ENCODE data around the gene KDM6A. TPM values are rescaled to one million over a fixed set of nuclear protein-coding genes. Genes with fewer than 3 reads are reported as not detected.

Gene KDM6A
- polyA plus RNA-seq, 1 donor (not counting 4 experiments of a cell fraction or from before 2014, with no cell fraction given) = 64.2 TPM

DNA sequence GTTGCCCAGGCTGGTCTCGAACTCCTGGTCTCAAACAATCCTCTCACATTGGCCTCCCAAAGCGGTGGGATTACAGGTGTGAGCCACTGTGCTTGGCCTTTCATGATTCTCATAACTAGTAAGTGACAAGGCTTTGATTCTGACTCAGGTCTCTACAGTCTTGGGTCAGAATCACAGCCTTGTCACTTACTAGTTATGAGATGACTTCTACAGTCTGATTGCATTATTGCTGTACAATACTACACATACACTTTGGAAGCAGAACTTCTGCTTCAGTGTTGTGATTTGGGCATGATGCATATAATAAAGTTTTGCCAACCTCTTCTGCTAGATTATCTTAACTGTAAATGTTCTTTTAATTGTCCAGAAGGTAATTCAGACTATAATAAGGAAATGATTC, 123.3 kb downstream of the KDM6A start:
- peaks cover 2% of the 10 kb centered on the region for H3K4me1 ChIP-seq (ENCODE audit: control insufficient read depth, extremely low read depth, insufficient read depth, low read length)
- dilution Hi-C loops (cut with MboI; ENCODE audit: extremely low pct_ligation_motif_present, low sequenced_read_pairs) = no loop called here
- DNase-seq (ENCODE audit: low read depth, low spot score) (no peak), FAIRE-seq (peak; percentile 26)
- no peaks in the 10 kb centered on the region for H4K20me1 ChIP-seq (ENCODE audit: control insufficient read depth, extremely low read depth, insufficient read depth, low read length)
- TF ChIP-seq EZH2 (IDR thresholded peaks at IDR 0.05; ENCODE audit: low read length) = no peak
- TF ChIP-seq, protein P1, sequence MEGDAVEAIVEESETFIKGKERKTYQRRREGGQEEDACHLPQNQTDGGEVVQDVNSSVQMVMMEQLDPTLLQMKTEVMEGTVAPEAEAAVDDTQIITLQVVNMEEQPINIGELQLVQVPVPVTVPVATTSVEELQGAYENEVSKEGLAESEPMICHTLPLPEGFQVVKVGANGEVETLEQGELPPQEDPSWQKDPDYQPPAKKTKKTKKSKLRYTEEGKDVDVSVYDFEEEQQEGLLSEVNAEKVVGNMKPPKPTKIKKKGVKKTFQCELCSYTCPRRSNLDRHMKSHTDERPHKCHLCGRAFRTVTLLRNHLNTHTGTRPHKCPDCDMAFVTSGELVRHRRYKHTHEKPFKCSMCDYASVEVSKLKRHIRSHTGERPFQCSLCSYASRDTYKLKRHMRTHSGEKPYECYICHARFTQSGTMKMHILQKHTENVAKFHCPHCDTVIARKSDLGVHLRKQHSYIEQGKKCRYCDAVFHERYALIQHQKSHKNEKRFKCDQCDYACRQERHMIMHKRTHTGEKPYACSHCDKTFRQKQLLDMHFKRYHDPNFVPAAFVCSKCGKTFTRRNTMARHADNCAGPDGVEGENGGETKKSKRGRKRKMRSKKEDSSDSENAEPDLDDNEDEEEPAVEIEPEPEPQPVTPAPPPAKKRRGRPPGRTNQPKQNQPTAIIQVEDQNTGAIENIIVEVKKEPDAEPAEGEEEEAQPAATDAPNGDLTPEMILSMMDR (optimal IDR thresholded peaks at IDR 0.05 in 1 of 3, IDR thresholded peaks at IDR 0.05 in 1 of 3, conservative IDR thresholded peaks at IDR 0.05 in 1 of 3; ENCODE audit: extremely low read depth in 1 of 3, insufficient read depth in 2 of 3, low read length in 3 of 3) = no peak
- peaks cover 77% of the 10 kb centered on the region for H3K79me2 ChIP-seq (ENCODE audit: control insufficient read depth, insufficient read depth, low read length)
- H2AFZ ChIP-seq (ENCODE audit: control insufficient read depth, low read length) = no peak overlapping the region
- H3K27me3 ChIP-seq (ENCODE audit: control insufficient read depth, extremely low read depth, insufficient read depth, low read length) = no peaks in the 10 kb centered on the region
- H3K9me1 ChIP-seq (ENCODE audit: control insufficient read depth, extremely low read depth, insufficient read depth, low read length) = no peaks in the 10 kb centered on the region
- no peak overlapping the region for H3K4me3 ChIP-seq (ENCODE audit: control insufficient read depth in 2 of 3, extremely low read depth in 1 of 3, insufficient read depth in 2 of 3, low read depth in 1 of 3, low read length in 3 of 3)
- no peak overlapping the region for H3K9ac ChIP-seq (ENCODE audit: control insufficient read depth, extremely low read depth, insufficient read depth, low read length)
- H3K36me3 ChIP-seq (ENCODE audit: control insufficient read depth in 2 of 2, extremely low read depth in 1 of 2, insufficient read depth in 2 of 2, low read length in 2 of 2) = peaks cover 2 to 5% of the 10 kb centered on the region in 2 experiments
- H3K4me2 ChIP-seq (ENCODE audit: control insufficient read depth, extremely low read depth, insufficient read depth, low read depth, low read length) = no peak overlapping the region
- no peaks in the 10 kb centered on the region for H3K9me3 ChIP-seq (ENCODE audit: control insufficient read depth, low read depth, low read length)
- no peak overlapping the region for H3K27ac ChIP-seq (ENCODE audit: control insufficient read depth, insufficient read depth, low read length)

DNA sequence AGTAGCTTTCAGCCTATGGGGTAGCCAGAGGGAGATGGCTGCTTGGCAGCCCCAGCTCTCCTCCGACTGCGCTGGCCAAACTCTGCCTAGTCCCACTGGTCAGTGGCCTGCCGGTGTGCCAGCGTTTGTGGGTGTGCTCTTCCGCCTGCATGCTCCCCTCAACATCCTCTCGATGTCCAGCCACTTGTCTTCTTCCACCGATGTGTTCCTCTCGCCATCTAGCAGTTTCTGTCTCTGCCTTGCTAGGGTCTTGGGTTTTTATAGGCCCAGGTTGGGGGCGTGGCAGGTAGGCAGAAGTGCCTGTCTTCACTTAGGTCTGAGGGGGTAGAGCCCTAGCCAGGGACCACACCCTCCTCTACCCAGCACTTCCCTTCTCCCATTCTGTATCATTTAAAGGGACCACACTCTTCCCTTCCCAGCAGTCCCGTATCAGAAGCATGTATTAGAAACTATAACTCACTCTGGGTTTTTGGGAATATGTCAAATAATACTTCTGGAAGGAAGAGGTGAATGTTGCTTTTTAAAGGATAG, 124.4 kb downstream of the KDM6A start:
- TF ChIP-seq EZH2 (IDR thresholded peaks at IDR 0.05; ENCODE audit: low read length) = no peak
- TF ChIP-seq, protein P1 (optimal IDR thresholded peaks at IDR 0.05 in 1 of 3, IDR thresholded peaks at IDR 0.05 in 1 of 3, conservative IDR thresholded peaks at IDR 0.05 in 1 of 3; ENCODE audit: extremely low read depth in 1 of 3, insufficient read depth in 2 of 3, low read length in 3 of 3) = no peak
- FAIRE-seq (no peak), DNase-seq (ENCODE audit: low read depth, low spot score) (no peak)
- dilution Hi-C loops (cut with MboI; ENCODE audit: extremely low pct_ligation_motif_present, low sequenced_read_pairs) = no loop called here
- H3K4me3 ChIP-seq (ENCODE audit: control insufficient read depth in 2 of 3, extremely low read depth in 1 of 3, insufficient read depth in 2 of 3, low read depth in 1 of 3, low read length in 3 of 3) = no peak overlapping the region
- no peak overlapping the region for H3K27ac ChIP-seq (ENCODE audit: control insufficient read depth, insufficient read depth, low read length)
- H3K79me2 ChIP-seq (ENCODE audit: control insufficient read depth, insufficient read depth, low read length) = peaks cover 78% of the 10 kb centered on the region
- H3K9me1 ChIP-seq (ENCODE audit: control insufficient read depth, extremely low read depth, insufficient read depth, low read length) = no peaks in the 10 kb centered on the region
- no peak overlapping the region for H3K9ac ChIP-seq (ENCODE audit: control insufficient read depth, extremely low read depth, insufficient read depth, low read length)
- no peaks in the 10 kb centered on the region for H3K9me3 ChIP-seq (ENCODE audit: control insufficient read depth, low read depth, low read length)
- H2AFZ ChIP-seq (ENCODE audit: control insufficient read depth, low read length) = no peak overlapping the region
- peaks cover 2 to 5% of the 10 kb centered on the region in 2 experiments for H3K36me3 ChIP-seq (ENCODE audit: control insufficient read depth in 2 of 2, extremely low read depth in 1 of 2, insufficient read depth in 2 of 2, low read length in 2 of 2)
- peaks cover 5% of the 10 kb centered on the region for H3K4me1 ChIP-seq (ENCODE audit: control insufficient read depth, extremely low read depth, insufficient read depth, low read length)
- H3K27me3 ChIP-seq (ENCODE audit: control insufficient read depth, extremely low read depth, insufficient read depth, low read length) = no peaks in the 10 kb centered on the region
- no peak overlapping the region for H3K4me2 ChIP-seq (ENCODE audit: control insufficient read depth, extremely low read depth, insufficient read depth, low read depth, low read length)
- H4K20me1 ChIP-seq (ENCODE audit: control insufficient read depth, extremely low read depth, insufficient read depth, low read length) = no peaks in the 10 kb centered on the region
